Transverse colon (tissue), 3 donors: ENCODE data around the gene TENM4.

Experiments
- EP300 ChIP-seq: sonication (generic); formaldehyde crosslinking; IDR thresholded peaks from one replicate; pipeline ENCODE4 v1.6.1; 2017; ENCODE audit warnings: antibody characterized with exemption, low read depth
- TF ChIP-seq, protein P1 (sequence below), 5 experiments: fragments of 200-600 bp in 3 of 5; fragments of 450-650 bp in 2 of 5; sonication (generic) in 3 of 5; IDR thresholded peaks; 1 replicate in 2 of 5; 2 replicates in 3 of 5; pipeline ENCODE4 v1.5.1; 2016 to 2017; ENCODE audit warnings: antibody characterized with exemption in 5 of 5, inconsistent platforms in 3 of 5, mild to moderate bottlenecking in 2 of 5, moderate library complexity in 1 of 5

DNA sequence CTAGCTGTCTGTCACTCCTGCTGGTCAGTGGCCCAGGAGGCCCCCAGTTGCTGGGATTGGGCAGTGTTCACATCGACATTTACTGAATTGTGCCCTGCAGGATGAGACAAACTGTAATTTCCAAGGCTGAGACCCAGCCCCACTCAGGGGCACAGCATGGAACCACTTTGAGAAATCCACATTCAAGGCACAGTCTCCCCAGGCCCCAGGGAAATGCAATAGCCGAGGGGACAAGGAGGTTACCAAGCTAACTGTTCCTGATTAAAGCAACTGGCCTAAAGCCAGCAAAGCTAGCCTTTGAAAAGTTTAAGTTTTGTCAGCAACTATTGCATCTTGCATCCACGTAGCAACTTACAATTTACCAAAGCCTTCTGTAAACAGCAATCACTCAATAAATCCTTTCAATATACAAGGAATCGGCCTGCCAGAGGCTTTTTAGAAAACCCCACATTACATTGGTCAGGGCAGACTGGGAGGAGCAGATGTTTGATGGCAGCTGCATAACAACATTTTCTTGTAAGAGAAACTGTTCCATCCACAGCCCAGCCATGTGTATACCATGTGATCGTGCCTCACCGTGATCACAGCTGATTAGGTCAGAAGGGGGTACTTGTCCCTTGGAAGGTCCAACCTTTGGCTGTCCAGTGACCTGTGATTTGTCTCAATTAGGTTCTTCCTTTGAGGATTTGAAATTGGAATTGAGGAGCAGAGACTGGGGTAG lies 103.9 kb downstream of the TENM4 start:
- TF ChIP-seq, protein P1, sequence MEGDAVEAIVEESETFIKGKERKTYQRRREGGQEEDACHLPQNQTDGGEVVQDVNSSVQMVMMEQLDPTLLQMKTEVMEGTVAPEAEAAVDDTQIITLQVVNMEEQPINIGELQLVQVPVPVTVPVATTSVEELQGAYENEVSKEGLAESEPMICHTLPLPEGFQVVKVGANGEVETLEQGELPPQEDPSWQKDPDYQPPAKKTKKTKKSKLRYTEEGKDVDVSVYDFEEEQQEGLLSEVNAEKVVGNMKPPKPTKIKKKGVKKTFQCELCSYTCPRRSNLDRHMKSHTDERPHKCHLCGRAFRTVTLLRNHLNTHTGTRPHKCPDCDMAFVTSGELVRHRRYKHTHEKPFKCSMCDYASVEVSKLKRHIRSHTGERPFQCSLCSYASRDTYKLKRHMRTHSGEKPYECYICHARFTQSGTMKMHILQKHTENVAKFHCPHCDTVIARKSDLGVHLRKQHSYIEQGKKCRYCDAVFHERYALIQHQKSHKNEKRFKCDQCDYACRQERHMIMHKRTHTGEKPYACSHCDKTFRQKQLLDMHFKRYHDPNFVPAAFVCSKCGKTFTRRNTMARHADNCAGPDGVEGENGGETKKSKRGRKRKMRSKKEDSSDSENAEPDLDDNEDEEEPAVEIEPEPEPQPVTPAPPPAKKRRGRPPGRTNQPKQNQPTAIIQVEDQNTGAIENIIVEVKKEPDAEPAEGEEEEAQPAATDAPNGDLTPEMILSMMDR (IDR thresholded peaks at IDR 0.05) = no peak
- no peak for TF ChIP-seq EP300
